DOHH2 (cell line): Measurements from ENCODE around the gene MAP2K6.

Experiments
- H3F3A ChIP-seq: fragments of 200-600 bp; sonication (generic), shearing (Covaris generic); 2 replicates; pipeline ENCODE4 v1.6.0; 2016; ENCODE audit warnings: antibody characterized with exemption, mild to moderate bottlenecking; ENCODE audit not compliant: control insufficient read depth, insufficient read depth
- H3K27ac ChIP-seq: fragments of 200-600 bp; sonication (generic); 2 replicates; pipeline ENCODE4 v1.5.1; 2014; ENCODE audit warnings: low read depth, mild to moderate bottlenecking, low read length, moderate library complexity
- H3K27me3 ChIP-seq: fragments of 200-600 bp; sonication (generic); 2 replicates; pipeline ENCODE4 v1.6.1; 2014; ENCODE audit warnings: mild to moderate bottlenecking, low read length, mixed read lengths; ENCODE audit not compliant: control insufficient read depth
- H3K36me3 ChIP-seq: fragments of 200-600 bp; sonication (generic); 2 replicates; pipeline ENCODE4 v1.6.1; 2014; ENCODE audit warnings: mild to moderate bottlenecking, low read length, moderate library complexity, mixed read lengths; ENCODE audit not compliant: control insufficient read depth
- H3K4me1 ChIP-seq: fragments of 200-600 bp; sonication (generic); 2 replicates; pipeline ENCODE4 v1.6.1; 2014; ENCODE audit warnings: mild to moderate bottlenecking, low read length, mixed read lengths; ENCODE audit not compliant: control insufficient read depth
- H3K4me2 ChIP-seq: fragments of 200-600 bp; sonication (generic); 2 replicates; pipeline ENCODE4 v1.6.0; 2014; ENCODE audit warnings: mild to moderate bottlenecking, low read length, moderate library complexity
- H3K4me3 ChIP-seq: fragments of 200-600 bp; sonication (generic); 2 replicates; pipeline ENCODE4 v1.5.1; 2014; ENCODE audit warnings: mild to moderate bottlenecking, low read length, mixed read lengths
- H3K79me2 ChIP-seq: fragments of 200-600 bp; sonication (generic); 2 replicates; pipeline ENCODE4 v1.6.1; 2014; ENCODE audit warnings: mild to moderate bottlenecking, low read length, mixed read lengths; ENCODE audit not compliant: control insufficient read depth
- H3K9me2 ChIP-seq: fragments of 200-600 bp; sonication (generic); replicated peaks from 2 replicates; pipeline ENCODE4 v1.6.1; 2014; ENCODE audit warnings: mild to moderate bottlenecking, low read length, mixed read lengths; ENCODE audit not compliant: control insufficient read depth
- H3K9me3 ChIP-seq: fragments of 200-600 bp; sonication (generic); 2 replicates; pipeline ENCODE4 v1.6.1; 2014; ENCODE audit warnings: antibody characterized with exemption, low read length, mixed read lengths; ENCODE audit not compliant: control insufficient read depth, insufficient read depth
- H4K20me1 ChIP-seq: fragments of 200-600 bp; sonication (generic); 2 replicates; pipeline ENCODE4 v1.6.0; 2014; ENCODE audit warnings: low read depth, mild to moderate bottlenecking, antibody characterized with exemption, low read length, moderate library complexity; ENCODE audit not compliant: control insufficient read depth, insufficient read depth
- EZH2phosphoT487 ChIP-seq: fragments of 200-600 bp; sonication (generic); IDR thresholded peaks from 2 replicates; pipeline ENCODE4 v1.6.1; 2017; ENCODE audit warnings: borderline replicate concordance, mild to moderate bottlenecking, antibody characterized with exemption, low read length, moderate library complexity, mixed read lengths
- TF ChIP-seq, protein P1 (sequence below): fragments of 200-600 bp; sonication (generic); IDR thresholded peaks from one replicate; pipeline ENCODE4 v1.5.1; 2014; ENCODE audit warnings: antibody characterized with exemption, mild to moderate bottlenecking, low read depth, low read length; ENCODE audit not compliant: poor library complexity, severe bottlenecking

MAP2K6 gene

GRCh38 chr17:69485251-69485661 lies 70.8 kb downstream of the MAP2K6 start:
- TF ChIP-seq EZH2phosphoT487: no peak
- TF ChIP-seq, protein P1, sequence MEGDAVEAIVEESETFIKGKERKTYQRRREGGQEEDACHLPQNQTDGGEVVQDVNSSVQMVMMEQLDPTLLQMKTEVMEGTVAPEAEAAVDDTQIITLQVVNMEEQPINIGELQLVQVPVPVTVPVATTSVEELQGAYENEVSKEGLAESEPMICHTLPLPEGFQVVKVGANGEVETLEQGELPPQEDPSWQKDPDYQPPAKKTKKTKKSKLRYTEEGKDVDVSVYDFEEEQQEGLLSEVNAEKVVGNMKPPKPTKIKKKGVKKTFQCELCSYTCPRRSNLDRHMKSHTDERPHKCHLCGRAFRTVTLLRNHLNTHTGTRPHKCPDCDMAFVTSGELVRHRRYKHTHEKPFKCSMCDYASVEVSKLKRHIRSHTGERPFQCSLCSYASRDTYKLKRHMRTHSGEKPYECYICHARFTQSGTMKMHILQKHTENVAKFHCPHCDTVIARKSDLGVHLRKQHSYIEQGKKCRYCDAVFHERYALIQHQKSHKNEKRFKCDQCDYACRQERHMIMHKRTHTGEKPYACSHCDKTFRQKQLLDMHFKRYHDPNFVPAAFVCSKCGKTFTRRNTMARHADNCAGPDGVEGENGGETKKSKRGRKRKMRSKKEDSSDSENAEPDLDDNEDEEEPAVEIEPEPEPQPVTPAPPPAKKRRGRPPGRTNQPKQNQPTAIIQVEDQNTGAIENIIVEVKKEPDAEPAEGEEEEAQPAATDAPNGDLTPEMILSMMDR: no peak
- Histone ChIP-seq H3K27ac (no peak overlapping the region), H3K36me3 (no peaks in the 10 kb centered on the region), H3K4me3 (no peak overlapping the region), H4K20me1 (no peaks in the 10 kb centered on the region), H3K9me3 (no peaks in the 10 kb centered on the region), H3F3A (no peaks in the 10 kb centered on the region), H3K79me2 (no peaks in the 10 kb centered on the region), H3K27me3 (peaks cover 14% of the 10 kb centered on the region), H3K9me2 (no peaks in the 10 kb centered on the region), H3K4me2 (no peak overlapping the region), H3K4me1 (no peaks in the 10 kb centered on the region)

GRCh38 chr17:69485901-69486643 lies 71.6 kb downstream of the MAP2K6 start:
- TF ChIP-seq EZH2phosphoT487: no peak
- TF ChIP-seq, protein P1: no peak
- no peaks in the 10 kb centered on the region for H3F3A ChIP-seq
- H3K4me1 ChIP-seq: no peaks in the 10 kb centered on the region
- no peaks in the 10 kb centered on the region for H3K9me3 ChIP-seq
- peaks cover 14% of the 10 kb centered on the region for H3K27me3 ChIP-seq
- H3K27ac ChIP-seq: no peak overlapping the region
- H3K79me2 ChIP-seq: no peaks in the 10 kb centered on the region
- no peak overlapping the region for H3K4me2 ChIP-seq
- H3K36me3 ChIP-seq: no peaks in the 10 kb centered on the region
- H3K4me3 ChIP-seq: no peak overlapping the region
- H4K20me1 ChIP-seq: no peaks in the 10 kb centered on the region
- no peaks in the 10 kb centered on the region for H3K9me2 ChIP-seq

DNA sequence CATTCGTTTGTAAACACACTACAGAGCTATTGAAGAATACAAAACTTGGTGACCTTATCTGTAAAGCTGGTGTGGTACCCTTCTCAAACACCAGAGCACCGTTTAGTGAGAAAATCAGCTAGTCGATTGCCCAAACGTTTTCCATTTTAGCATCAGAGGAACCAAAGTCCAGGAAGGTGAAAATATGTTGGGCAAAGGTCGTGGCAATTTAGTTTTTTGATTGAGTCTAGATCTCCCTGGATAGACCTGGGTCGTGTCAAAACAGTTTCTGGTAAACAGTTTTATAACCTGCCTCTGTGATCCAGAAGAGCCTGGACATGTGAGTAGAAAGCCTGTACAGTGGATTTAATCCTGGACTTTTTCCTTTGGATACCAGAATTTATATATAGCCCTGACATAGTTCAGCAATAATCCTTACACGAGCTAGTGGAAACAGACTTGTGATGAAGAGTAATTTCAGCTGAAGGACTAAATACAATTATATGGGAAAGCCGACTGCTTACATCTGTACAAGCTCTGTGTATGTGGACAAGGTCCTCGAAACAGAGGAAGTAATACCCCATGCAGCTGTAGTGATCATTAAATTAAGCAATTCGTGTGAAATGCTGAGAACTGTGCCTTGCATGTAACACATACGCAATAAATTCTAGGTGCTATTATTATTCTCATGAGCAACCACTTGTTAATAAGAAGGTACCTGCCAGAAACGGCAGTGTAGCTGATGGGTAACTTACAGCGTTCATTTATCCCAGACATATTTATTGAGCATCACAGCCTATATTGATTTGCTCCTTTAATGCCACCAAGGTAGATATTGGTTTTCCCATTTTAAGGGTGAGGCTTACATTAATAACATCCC lies 72.5 kb downstream of the MAP2K6 start:
- H3F3A ChIP-seq: no peaks in the 10 kb centered on the region
- H3K9me2 ChIP-seq: no peaks in the 10 kb centered on the region
- H3K36me3 ChIP-seq: no peaks in the 10 kb centered on the region
- no peaks in the 10 kb centered on the region for H3K9me3 ChIP-seq
- no peaks in the 10 kb centered on the region for H3K79me2 ChIP-seq
- no peak overlapping the region for H3K4me3 ChIP-seq
- H3K4me1 ChIP-seq: no peaks in the 10 kb centered on the region
- no peak for TF ChIP-seq EZH2phosphoT487
- TF ChIP-seq, protein P1: no peak
- H3K27ac ChIP-seq: no peak overlapping the region
- H3K27me3 ChIP-seq: peaks cover 14% of the 10 kb centered on the region
- no peak overlapping the region for H3K4me2 ChIP-seq
- no peaks in the 10 kb centered on the region for H4K20me1 ChIP-seq
